AG04450 (cell line): ENCODE results near the gene SRPK3. TPM values are rescaled to one million over a fixed set of nuclear protein-coding genes. Genes with fewer than 3 reads are reported as not detected.

Experiments
- CTCF ChIA-PET: fragments of 300-600, 350-600 bp; formaldehyde crosslinking; extraction: SDS; loops from one replicate; lab custom pipeline; 2022; ENCODE audit warnings: antibody characterized with exemption, inconsistent platforms; lab: Charles Lee
- POLR2A ChIA-PET: fragments of 350-600 bp; formaldehyde crosslinking; extraction: SDS; loops from one replicate; lab custom pipeline; 2021; ENCODE audit warnings: antibody characterized with exemption, inconsistent platforms; lab: Yijun Ruan, JAX
- DNase-seq: peaks from one replicate; pipeline ENCODE4 v3.0.0-alpha.2; 2011; ENCODE audit warnings: low read depth, low spot score
- H3K27ac ChIP-seq: one replicate; pipeline ENCODE4 v1.5.1; 2012; ENCODE audit warnings: low read depth, low read length, control low read depth
- H3K27me3 ChIP-seq: one replicate; pipeline ENCODE4 v1.6.0; 2012; ENCODE audit warnings: low read length; ENCODE audit not compliant: control insufficient read depth, insufficient read depth
- H3K4me3 ChIP-seq: 2 replicates; pipeline ENCODE4 v1.5.1; 2011; ENCODE audit warnings: mild to moderate bottlenecking, low read depth, low read length, control low read depth
- H3K9me3 ChIP-seq: 2 replicates; pipeline ENCODE4 v1.5.1; 2012; ENCODE audit warnings: low read length; ENCODE audit not compliant: control insufficient read depth, insufficient read depth
- CTCF ChIP-seq: IDR thresholded peaks from 2 replicates; pipeline ENCODE4 v1.5.1; 2011; ENCODE audit warnings: low read depth, low read length, control low read depth, inconsistent platforms
- polyA plus RNA-seq: library from polyadenylated mRNA; depleted of rRNA; stranded (reverse); fragments of >200 nt; gene quantifications from 2 replicates; pipeline ENCODE4 v1.2.3, GENCODE V29; 2011

Gene SRPK3
- polyA plus RNA-seq, 1 experiment, result 0.27 TPM

- no peak for DNase-seq
- H3K9me3 ChIP-seq, result no peaks in the 10 kb centered on the region
- H3K27me3 ChIP-seq, result peaks cover 4% of the 10 kb centered on the region
- no peak overlapping the region for H3K4me3 ChIP-seq
- H3K27ac ChIP-seq, result no peak overlapping the region
- CTCF ChIA-PET, result interaction anchor here (0.7 to 1.7 kb wide), 2 partner anchors 9 to 198 kb away, joined by 6 to 8 read pairs; partner anchors contain the start of gene PLXNB3
- no peak for TF ChIP-seq CTCF
- POLR2A ChIA-PET, result interaction anchor here (0.6 kb wide), 1 partner anchor 203 kb away, joined by 3 read pairs; no protein-coding TSS in a partner anchor
Observed at GRCh38 chrX:153755136-153755535, 25.7 kb upstream of the SRPK3 start.

DNA sequence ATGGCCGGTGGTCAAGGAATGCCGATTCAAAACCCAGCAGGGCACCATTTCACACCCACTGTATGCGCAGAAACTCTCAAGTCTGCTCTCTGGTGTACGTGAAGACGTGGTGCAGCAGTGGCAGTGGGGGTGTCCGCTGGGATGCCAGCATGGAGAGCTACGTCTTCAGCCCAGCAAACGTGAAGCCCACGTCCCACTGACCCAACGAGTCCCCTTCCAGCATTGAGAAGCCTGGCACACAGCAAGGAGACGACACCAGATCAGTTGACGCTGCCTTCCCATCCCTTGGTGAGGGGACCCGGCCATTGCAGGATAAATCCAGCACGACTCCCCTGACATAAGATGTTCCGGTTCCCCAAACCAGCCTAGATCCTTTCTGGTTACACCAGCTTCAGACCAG, 19.0 kb upstream of the SRPK3 start:
- no peak for DNase-seq
- no peak overlapping the region for H3K27ac ChIP-seq
- ChIA-PET POLR2A (no interaction called here), CTCF (no interaction called here)
- no peaks in the 10 kb centered on the region for H3K27me3 ChIP-seq
- no peak for TF ChIP-seq CTCF
- H3K4me3 ChIP-seq, result no peak overlapping the region
- no peaks in the 10 kb centered on the region for H3K9me3 ChIP-seq

- DNase-seq, result no peak
- Histone ChIP-seq H3K9me3 (no peaks in the 10 kb centered on the region), H3K4me3 (no peak overlapping the region), H3K27ac (no peak overlapping the region), H3K27me3 (no peaks in the 10 kb centered on the region)
- CTCF ChIA-PET, result interaction anchor here (0.8 to 2.5 kb wide), 5 partner anchors 35 to 190 kb away, joined by 3 to 33 read pairs (median 5); no protein-coding TSS in a partner anchor
- POLR2A ChIA-PET, result no interaction called here
- no peak for TF ChIP-seq CTCF
Observed at GRCh38 chrX:153762626-153763173, 18.1 kb upstream of the SRPK3 start.

DNA sequence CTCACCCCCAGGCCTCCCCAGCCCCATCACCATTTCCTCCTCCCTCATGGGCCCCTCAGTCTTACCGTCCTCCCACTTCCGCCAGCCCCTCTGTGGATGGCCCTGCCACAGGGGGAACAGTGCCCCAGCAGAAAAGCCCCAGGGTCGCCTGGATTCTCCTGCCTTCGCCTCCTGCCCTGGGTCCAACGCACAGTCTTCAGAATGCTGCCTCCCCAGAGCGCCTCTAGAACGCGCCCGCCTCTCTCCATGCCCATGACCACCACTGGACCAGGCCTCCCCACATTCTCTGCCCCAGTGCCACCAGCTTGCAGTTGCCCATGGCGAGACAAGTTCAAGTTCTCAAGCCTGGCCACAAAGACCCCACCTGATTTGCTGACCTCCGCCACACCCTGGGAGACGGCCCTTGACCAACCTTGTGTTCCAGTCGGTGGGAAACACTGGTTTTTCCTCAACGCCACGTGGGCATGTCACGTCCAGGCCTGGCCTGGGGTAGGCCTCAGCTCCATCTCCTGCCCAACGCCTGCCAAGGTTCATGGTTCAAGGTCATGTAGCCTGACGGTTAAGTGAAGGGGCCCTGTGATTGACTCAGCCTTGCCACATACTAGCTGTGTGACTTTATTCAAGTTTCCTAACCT, 17.4 kb upstream of the SRPK3 start:
- Histone ChIP-seq H3K9me3 (no peaks in the 10 kb centered on the region), H3K27me3 (no peaks in the 10 kb centered on the region), H3K27ac (no peak overlapping the region), H3K4me3 (no peak overlapping the region)
- TF ChIP-seq CTCF, result no peak
- no peak for DNase-seq
- ChIA-PET POLR2A (no interaction called here), CTCF (interaction anchor here (0.6 to 2.5 kb wide), 7 partner anchors 8 to 291 kb away, joined by 3 to 33 read pairs (median 6); no protein-coding TSS in a partner anchor)

- no peaks in the 10 kb centered on the region for H3K9me3 ChIP-seq
- CTCF ChIA-PET, result interaction anchor here (0.6 to 2.5 kb wide), 6 partner anchors 9 to 292 kb away, joined by 3 to 33 read pairs (median 6); no protein-coding TSS in a partner anchor
- peak; percentile 75 for TF ChIP-seq CTCF
- POLR2A ChIA-PET, result no interaction called here
- H3K4me3 ChIP-seq, result peak within 1 kb of the TSS; percentile 59
- no peak within 1 kb of the TSS for H3K27ac ChIP-seq
- DNase-seq, result peak; percentile 21
- H3K27me3 ChIP-seq, result no peaks in the 10 kb centered on the region
Observed at GRCh38 chrX:153763989-153764755, 16.7 kb upstream of the SRPK3 start, which contains the start of gene PLXNB3. TSS of gene PLXNB3 (plus strand) at chrX:153764249. CDS start at chrX:153765536, 1,287 bp downstream.
